B cell (primary cell): ENCODE results near the gene COL4A3.

ENCODE experiments used
- EZH2 ChIP-seq: IDR thresholded peaks from 2 replicates; pipeline ENCODE4 v1.6.1; 2012; ENCODE audit warnings: borderline replicate concordance, low read depth, mild to moderate bottlenecking, moderate library complexity, low read length; ENCODE audit not compliant: insufficient read depth, poor library complexity, severe bottlenecking
- TF ChIP-seq, protein P1 (sequence below): fragments of 200-600 bp; IDR thresholded peaks from one replicate; pipeline ENCODE4 v1.8.0; 2022; ENCODE audit warnings: antibody characterized with exemption, mild to moderate bottlenecking

DNA sequence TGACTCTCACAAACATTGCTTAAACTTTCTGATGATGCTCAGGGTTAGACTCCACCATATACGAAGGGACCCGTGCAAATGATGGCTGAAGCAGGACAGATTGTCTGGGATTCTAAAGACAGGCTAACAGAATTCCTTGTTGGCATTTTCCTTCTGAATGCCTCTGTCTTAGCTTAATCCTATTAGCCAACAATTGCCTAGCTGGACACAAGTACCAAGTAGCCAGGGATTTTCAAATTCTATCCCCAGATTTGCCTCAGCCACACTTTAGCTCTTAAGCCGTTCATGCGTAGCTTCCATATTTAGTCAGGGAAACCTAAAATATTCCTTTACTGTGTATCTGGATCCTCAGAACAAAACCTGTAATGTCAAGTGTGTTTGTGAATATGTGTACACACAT lies 40.0 kb downstream of the COL4A3 start:
- TF ChIP-seq, protein P1, sequence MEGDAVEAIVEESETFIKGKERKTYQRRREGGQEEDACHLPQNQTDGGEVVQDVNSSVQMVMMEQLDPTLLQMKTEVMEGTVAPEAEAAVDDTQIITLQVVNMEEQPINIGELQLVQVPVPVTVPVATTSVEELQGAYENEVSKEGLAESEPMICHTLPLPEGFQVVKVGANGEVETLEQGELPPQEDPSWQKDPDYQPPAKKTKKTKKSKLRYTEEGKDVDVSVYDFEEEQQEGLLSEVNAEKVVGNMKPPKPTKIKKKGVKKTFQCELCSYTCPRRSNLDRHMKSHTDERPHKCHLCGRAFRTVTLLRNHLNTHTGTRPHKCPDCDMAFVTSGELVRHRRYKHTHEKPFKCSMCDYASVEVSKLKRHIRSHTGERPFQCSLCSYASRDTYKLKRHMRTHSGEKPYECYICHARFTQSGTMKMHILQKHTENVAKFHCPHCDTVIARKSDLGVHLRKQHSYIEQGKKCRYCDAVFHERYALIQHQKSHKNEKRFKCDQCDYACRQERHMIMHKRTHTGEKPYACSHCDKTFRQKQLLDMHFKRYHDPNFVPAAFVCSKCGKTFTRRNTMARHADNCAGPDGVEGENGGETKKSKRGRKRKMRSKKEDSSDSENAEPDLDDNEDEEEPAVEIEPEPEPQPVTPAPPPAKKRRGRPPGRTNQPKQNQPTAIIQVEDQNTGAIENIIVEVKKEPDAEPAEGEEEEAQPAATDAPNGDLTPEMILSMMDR, result no peak
- no peak for TF ChIP-seq EZH2
